ENCODE results near the gene AMACR. TPM values are rescaled to one million over a fixed set of nuclear protein-coding genes. Genes with fewer than 3 reads are reported as not detected.
A peak's percentile ranks its signal among the peaks of the same experiment; 100 is the strongest.

Gene AMACR
- total and polyA plus RNA-seq, 3 experiments from 2014 or later: 7.1 to 12.8 (median 11.3) TPM

GRCh38 chr5:34002629-34003328 lies 5.1 kb downstream of the AMACR start:
- peaks cover 10% of the 10 kb centered on the region for H3K36me3 ChIP-seq (ENCODE audit: insufficient read depth, low read length)
- Mint-ChIP-seq H3K36me3 (peaks cover 8 to 53% (median 16%) of the 10 kb centered on the region in 3 donors), H3K4me1 (peaks cover 11 to 21% (median 15%) of the 10 kb centered on the region in 3 donors), H3K27ac (peak overlapping the region in 1 of 8 donors; percentile 31), H3K9me3 (no peaks in the 10 kb centered on the region), H3K27me3 (no peaks in the 10 kb centered on the region), H3K4me3 (peak overlapping the region in 1 of 7 donors; percentile 12)
- no peak overlapping the region for H3K4me3 ChIP-seq (ENCODE audit: low read length)
- H3K9me3 ChIP-seq (ENCODE audit: low read length): no peaks in the 10 kb centered on the region
- ChIA-PET POLR2A (no interaction called here), CTCF (no interaction called here)
- H3K27me3 ChIP-seq (ENCODE audit: insufficient read depth, low read length, poor library complexity, severe bottlenecking): no peaks in the 10 kb centered on the region
- no peak overlapping the region for H3K27ac ChIP-seq (ENCODE audit: low read depth, low read length)
- DNase-seq: no peak
- H3K4me1 ChIP-seq (ENCODE audit: insufficient read depth, low read length): peaks cover 7% of the 10 kb centered on the region

DNA sequence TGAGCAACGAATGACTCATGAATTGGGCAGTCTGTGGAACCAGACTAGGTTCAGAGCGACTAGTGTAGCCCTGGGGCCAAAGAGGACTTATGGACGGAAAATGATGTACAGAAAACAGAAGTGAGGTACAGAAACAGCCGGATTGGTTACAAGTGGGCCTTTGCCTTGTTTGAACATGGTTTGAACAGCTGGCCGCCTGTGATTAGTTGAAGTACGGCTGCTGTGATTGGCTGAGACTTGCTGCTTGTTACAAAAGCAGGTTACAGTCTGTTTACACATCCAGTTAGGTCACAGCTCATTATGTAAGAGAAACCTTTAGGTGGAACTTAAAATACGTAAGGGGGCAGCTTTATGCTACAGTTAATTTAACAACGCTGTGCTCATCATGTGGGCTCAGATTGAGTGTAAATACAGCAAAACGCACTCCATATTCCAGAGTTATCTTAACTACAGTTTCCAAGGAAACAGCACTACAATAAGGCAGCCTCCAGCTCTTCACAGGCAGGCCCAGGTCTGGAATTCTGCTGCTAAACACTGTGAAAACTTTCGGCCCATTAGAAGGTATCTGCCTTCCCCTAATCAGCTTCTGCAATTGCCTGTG lies 6.5 kb downstream of the AMACR start:
- Mint-ChIP-seq H3K27ac (peak overlapping the region in 1 of 8 donors; percentile 47), H3K4me1 (peaks cover 6 to 16% (median 9%) of the 10 kb centered on the region in 3 donors), H3K9me3 (no peaks in the 10 kb centered on the region), H3K4me3 (no peak overlapping the region), H3K36me3 (peaks cover 12 to 54% (median 20%) of the 10 kb centered on the region in 3 donors), H3K27me3 (no peaks in the 10 kb centered on the region)
- Histone ChIP-seq H3K27ac (ENCODE audit: low read depth, low read length) (no peak overlapping the region), H3K4me3 (ENCODE audit: low read length) (no peak overlapping the region), H3K27me3 (ENCODE audit: insufficient read depth, low read length, poor library complexity, severe bottlenecking) (no peaks in the 10 kb centered on the region), H3K9me3 (ENCODE audit: low read length) (no peaks in the 10 kb centered on the region), H3K4me1 (ENCODE audit: insufficient read depth, low read length) (no peaks in the 10 kb centered on the region), H3K36me3 (ENCODE audit: insufficient read depth, low read length) (peaks cover 10% of the 10 kb centered on the region)
- ChIA-PET CTCF (no interaction called here), POLR2A (no interaction called here)
- DNase-seq: no peak

GRCh38 chr5:33999978-34000377 lies 7.9 kb downstream of the AMACR start:
- Mint-ChIP-seq H3K36me3 (peaks cover 12 to 60% (median 22%) of the 10 kb centered on the region in 3 donors), H3K4me3 (no peak overlapping the region), H3K4me1 (peaks cover 3 to 6% (median 6%) of the 10 kb centered on the region in 3 donors), H3K9me3 (no peaks in the 10 kb centered on the region), H3K27ac (no peak overlapping the region), H3K27me3 (no peaks in the 10 kb centered on the region)
- Histone ChIP-seq H3K9me3 (ENCODE audit: low read length) (no peaks in the 10 kb centered on the region), H3K27me3 (ENCODE audit: insufficient read depth, low read length, poor library complexity, severe bottlenecking) (no peaks in the 10 kb centered on the region), H3K4me1 (ENCODE audit: insufficient read depth, low read length) (no peaks in the 10 kb centered on the region), H3K36me3 (ENCODE audit: insufficient read depth, low read length) (peaks cover 10% of the 10 kb centered on the region), H3K27ac (ENCODE audit: low read depth, low read length) (no peak overlapping the region), H3K4me3 (ENCODE audit: low read length) (no peak overlapping the region)
- ChIA-PET POLR2A (no interaction called here), CTCF (no interaction called here)
- DNase-seq: no peak

DNA sequence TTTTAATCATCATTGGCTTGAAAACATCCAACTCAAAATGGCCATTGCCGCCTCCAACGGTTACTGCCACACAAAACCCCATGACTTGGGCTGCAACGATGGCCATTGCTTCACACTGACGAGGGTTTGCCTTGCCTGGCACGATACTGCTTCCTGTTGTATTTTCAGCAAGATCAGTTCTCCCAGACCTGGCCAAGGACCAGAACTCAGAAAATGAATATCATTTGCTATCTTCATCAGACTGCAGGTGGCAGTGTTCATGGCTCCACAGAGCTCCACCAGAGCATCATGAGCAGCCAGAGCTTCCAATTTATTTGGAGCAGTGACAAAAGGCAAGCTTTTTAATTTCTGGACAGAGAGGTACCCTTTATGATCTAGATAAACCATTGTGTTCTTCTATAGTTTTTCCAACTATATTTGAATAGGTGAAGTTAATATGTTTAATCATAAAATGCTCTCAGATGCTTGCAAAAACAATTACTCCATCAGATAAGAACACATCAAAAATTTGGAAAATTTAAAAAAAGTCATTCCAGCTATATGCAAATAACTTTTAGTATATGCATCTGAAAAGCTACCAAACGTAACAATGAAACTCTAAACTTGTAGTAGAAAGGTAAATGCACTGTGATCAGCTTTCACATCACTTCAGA lies 10.4 kb downstream of the AMACR start:
- Histone ChIP-seq H3K9me3 (ENCODE audit: low read length) (no peaks in the 10 kb centered on the region), H3K36me3 (ENCODE audit: insufficient read depth, low read length) (no peaks in the 10 kb centered on the region), H3K4me3 (ENCODE audit: low read length) (no peak overlapping the region), H3K27ac (ENCODE audit: low read depth, low read length) (no peak overlapping the region), H3K4me1 (ENCODE audit: insufficient read depth, low read length) (no peaks in the 10 kb centered on the region), H3K27me3 (ENCODE audit: insufficient read depth, low read length, poor library complexity, severe bottlenecking) (no peaks in the 10 kb centered on the region)
- Mint-ChIP-seq H3K4me3 (no peak overlapping the region), H3K27me3 (no peaks in the 10 kb centered on the region), H3K36me3 (peaks cover 4 to 53% (median 16%) of the 10 kb centered on the region in 3 donors), H3K27ac (peak overlapping the region in 3 of 8 donors; percentile 5 to 75 (median 69)), H3K9me3 (no peaks in the 10 kb centered on the region), H3K4me1 (peaks cover 3 to 6% (median 6%) of the 10 kb centered on the region in 3 donors)
- ChIA-PET CTCF (interaction anchor here (0.7 to 1.8 kb wide), 7 partner anchors 11 to 562 kb away, joined by 3 to 5 read pairs (median 3); partner anchors contain the start of gene AMACR), POLR2A (no interaction called here)
- peak in 2 of 5 donors; percentile 7 to 27 for DNase-seq

- Mint-ChIP-seq H3K4me1 (peaks cover 3 to 6% (median 6%) of the 10 kb centered on the region in 3 donors), H3K27me3 (no peaks in the 10 kb centered on the region), H3K36me3 (peaks cover 4 to 44% (median 13%) of the 10 kb centered on the region in 3 donors), H3K4me3 (no peak overlapping the region), H3K27ac (peak overlapping the region in 1 of 8 donors; percentile 38), H3K9me3 (no peaks in the 10 kb centered on the region)
- no peaks in the 10 kb centered on the region for H3K27me3 ChIP-seq (ENCODE audit: insufficient read depth, low read length, poor library complexity, severe bottlenecking)
- no peak for DNase-seq
- H3K4me3 ChIP-seq (ENCODE audit: low read length): no peak overlapping the region
- ChIA-PET POLR2A (no interaction called here), CTCF (interaction anchor here (1.0 to 1.8 kb wide), 2 partner anchors 21 to 26 kb away, joined by 3 to 5 read pairs; no protein-coding TSS in a partner anchor)
- no peak overlapping the region for H3K27ac ChIP-seq (ENCODE audit: low read depth, low read length)
- H3K4me1 ChIP-seq (ENCODE audit: insufficient read depth, low read length): no peaks in the 10 kb centered on the region
- no peaks in the 10 kb centered on the region for H3K36me3 ChIP-seq (ENCODE audit: insufficient read depth, low read length)
- H3K9me3 ChIP-seq (ENCODE audit: low read length): no peaks in the 10 kb centered on the region
Observed at GRCh38 chr5:33995865-33996264, 12.0 kb downstream of the AMACR start.

GRCh38 chr5:33994845-33995244 lies 13.0 kb downstream of the AMACR start:
- no peak overlapping the region for H3K4me3 ChIP-seq (ENCODE audit: low read length)
- H3K27ac ChIP-seq (ENCODE audit: low read depth, low read length): no peak overlapping the region
- H3K27me3 ChIP-seq (ENCODE audit: insufficient read depth, low read length, poor library complexity, severe bottlenecking): no peaks in the 10 kb centered on the region
- Mint-ChIP-seq H3K4me1 (peaks cover 3 to 6% (median 6%) of the 10 kb centered on the region in 3 donors), H3K4me3 (no peak overlapping the region), H3K36me3 (peaks cover 4 to 44% (median 16%) of the 10 kb centered on the region in 3 donors), H3K9me3 (no peaks in the 10 kb centered on the region), H3K27ac (no peak overlapping the region), H3K27me3 (no peaks in the 10 kb centered on the region)
- H3K9me3 ChIP-seq (ENCODE audit: low read length): no peaks in the 10 kb centered on the region
- POLR2A ChIA-PET: no interaction called here
- no peaks in the 10 kb centered on the region for H3K36me3 ChIP-seq (ENCODE audit: insufficient read depth, low read length)
- DNase-seq: no peak
- H3K4me1 ChIP-seq (ENCODE audit: insufficient read depth, low read length): no peaks in the 10 kb centered on the region
- CTCF ChIA-PET: no interaction called here

GRCh38 chr5:33992864-33993263 lies 15.0 kb downstream of the AMACR start:
- peaks cover 3 to 6% (median 6%) of the 10 kb centered on the region in 3 donors for H3K4me1 Mint-ChIP-seq
- peaks cover 12 to 50% (median 30%) of the 10 kb centered on the region in 3 donors for H3K36me3 Mint-ChIP-seq
- CTCF ChIA-PET: no interaction called here
- Histone ChIP-seq H3K27me3 (ENCODE audit: insufficient read depth, low read length, poor library complexity, severe bottlenecking) (no peaks in the 10 kb centered on the region), H3K4me3 (ENCODE audit: low read length) (no peak overlapping the region), H3K27ac (ENCODE audit: low read depth, low read length) (no peak overlapping the region), H3K36me3 (ENCODE audit: insufficient read depth, low read length) (peaks cover 10% of the 10 kb centered on the region), H3K9me3 (ENCODE audit: low read length) (no peaks in the 10 kb centered on the region), H3K4me1 (ENCODE audit: insufficient read depth, low read length) (no peaks in the 10 kb centered on the region)
- no peak for DNase-seq
- no peaks in the 10 kb centered on the region for H3K27me3 Mint-ChIP-seq
- H3K27ac Mint-ChIP-seq: peak overlapping the region in 2 of 8 donors; percentile 49 to 80
- H3K4me3 Mint-ChIP-seq: no peak overlapping the region
- H3K9me3 Mint-ChIP-seq: no peaks in the 10 kb centered on the region
- POLR2A ChIA-PET: no interaction called here

DNA sequence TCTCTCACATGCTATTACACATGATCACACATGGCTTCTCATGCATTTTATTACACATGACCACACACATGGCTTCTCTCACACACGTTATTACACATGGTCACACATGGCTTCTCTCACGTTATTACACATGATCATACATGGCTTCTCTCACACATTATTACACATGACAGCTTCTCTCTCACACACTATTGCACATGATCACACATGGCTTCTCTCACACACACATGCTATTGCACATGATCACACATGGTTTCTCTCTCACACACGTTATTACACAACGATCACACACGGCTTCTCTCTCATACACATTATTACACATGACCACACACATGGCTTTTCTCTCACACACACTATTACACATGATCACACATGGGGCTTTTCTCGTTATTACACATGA lies 22.4 kb downstream of the AMACR start:
- no peaks in the 10 kb centered on the region for H3K9me3 Mint-ChIP-seq
- H3K36me3 Mint-ChIP-seq: peaks cover 9 to 26% (median 17%) of the 10 kb centered on the region in 3 donors
- peaks cover 11% of the 10 kb centered on the region for H3K36me3 ChIP-seq (ENCODE audit: insufficient read depth, low read length)
- no peak for DNase-seq
- H3K27me3 ChIP-seq (ENCODE audit: insufficient read depth, low read length, poor library complexity, severe bottlenecking): no peaks in the 10 kb centered on the region
- ChIA-PET CTCF (no interaction called here), POLR2A (no interaction called here)
- no peak overlapping the region for H3K27ac ChIP-seq (ENCODE audit: low read depth, low read length)
- no peak overlapping the region for H3K4me3 ChIP-seq (ENCODE audit: low read length)
- H3K4me3 Mint-ChIP-seq: no peak overlapping the region
- peaks cover 0 to 4% of the 10 kb centered on the region in 2 donors for H3K27me3 Mint-ChIP-seq
- H3K4me1 Mint-ChIP-seq: no peaks in the 10 kb centered on the region
- H3K9me3 ChIP-seq (ENCODE audit: low read length): peaks cover 5% of the 10 kb centered on the region
- no peak overlapping the region for H3K27ac Mint-ChIP-seq
- no peaks in the 10 kb centered on the region for H3K4me1 ChIP-seq (ENCODE audit: insufficient read depth, low read length)
